ENCODE measurements around the gene ZCCHC7. TPM values are rescaled to one million over a fixed set of nuclear protein-coding genes. Genes with fewer than 3 reads are reported as not detected.

Gene ZCCHC7
- total and polyA plus RNA-seq, 10 of the 15 experiments (the other 5 are each of a cell fraction or from before 2014, with no cell fraction given) = 42.9 to 178 (median 53.3) TPM

DNA sequence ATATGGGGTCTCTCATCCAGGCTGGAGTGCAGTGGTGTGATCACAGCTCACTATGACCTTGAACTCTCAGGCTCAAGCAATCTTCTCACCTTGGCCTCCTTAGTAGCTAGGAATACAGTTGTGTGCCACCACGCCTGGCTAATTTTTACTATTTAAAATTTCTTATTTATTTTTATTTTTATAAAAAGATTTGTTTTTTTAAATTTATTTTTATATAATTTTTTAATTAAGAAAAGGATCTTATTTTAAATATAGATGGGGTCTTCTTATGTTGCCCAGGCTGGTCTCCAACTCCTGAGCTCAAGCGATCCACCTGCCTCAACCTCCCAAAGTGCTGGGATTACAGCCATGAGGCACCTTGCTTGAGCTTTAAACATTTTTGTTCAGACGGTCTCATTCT, 2.4 kb upstream of the ZCCHC7 start:
- SMC1A ChIA-PET (ENCODE audit: uncharacterized antibody, unreplicated experiment) = interaction anchor here (1.2 to 2.2 kb wide), 4 partner anchors 8 to 31 kb away, joined by 3 to 10 read pairs (median 5); no protein-coding TSS in a partner anchor
- H3K9me3 ChIP-seq (replicated peaks; ENCODE audit: control insufficient read depth, insufficient read depth, low read length) = no peaks in the 10 kb centered on the region; the same call in 2 of the 3 replicates
- 96% methylated on average over 3 of the region's 3 CpGs for WGBS (ENCODE audit: insufficient coverage, insufficient replicate concordance, low lambda C conversion rate, missing lambda C conversion rate)
- in situ Hi-C loops (cut with MboI) = no loop called here
- no peak for DNase-seq (ENCODE audit: low read depth, low spot score)
- BruUV-seq (replicated peaks) = no TSS peak
- POLR2A ChIA-PET = interaction anchor here (0.6 to 2.3 kb wide), 2 partner anchors 81 to 945 kb away, joined by 3 to 6 read pairs; no protein-coding TSS in a partner anchor
- H4K20me1 ChIP-seq (ENCODE audit: control insufficient read depth, insufficient read depth) = no peaks in the 10 kb centered on the region
- peaks cover 3% of the 10 kb centered on the region for H3K4me1 ChIP-seq (ENCODE audit: control insufficient read depth, insufficient read depth, low read length)
- no peaks in the 10 kb centered on the region for H3K36me3 ChIP-seq (ENCODE audit: control insufficient read depth in 2 of 2, insufficient read depth in 2 of 2, low read length in 1 of 2)
- H3K27ac ChIP-seq (ENCODE audit: control insufficient read depth, insufficient read depth) = no peak overlapping the region
- no peak overlapping the region for H3K9ac ChIP-seq (ENCODE audit: control insufficient read depth, insufficient read depth, low read length)
- H3K4me2 ChIP-seq (ENCODE audit: control insufficient read depth, insufficient read depth) = no peak overlapping the region
- ATAC-seq = no peak
- intact Hi-C loops (cut with micrococcal nuclease; ENCODE audit: unreplicated experiment) = no loop called here
- RAD21 ChIA-PET (ENCODE audit: unreplicated experiment) = interaction anchor here (1.0 to 8.1 kb wide), 3 partner anchors 35 to 80 kb away, joined by 3 to 64 read pairs (median 3); no protein-coding TSS in a partner anchor
- no peak for TF ChIP-seq GABPA (IDR thresholded peaks at IDR 0.05; ENCODE audit: low read depth)
- TF ChIP-seq PAX5 (IDR thresholded peaks at IDR 0.05; ENCODE audit: borderline replicate concordance, low read depth, low read length) = no peak
- TF ChIP-seq NBN (IDR thresholded peaks at IDR 0.05) = no peak
- CTCF ChIA-PET = interaction anchor here (0.9 to 1.6 kb wide), 3 partner anchors 34 to 245 kb away, joined by 5 to 6 read pairs (median 5); no protein-coding TSS in a partner anchor
- H3K4me3 ChIP-seq = no peak overlapping the region
- peaks cover 26% of the 10 kb centered on the region for H3K79me2 ChIP-seq (ENCODE audit: control insufficient read depth, insufficient read depth, low read length)
- no peaks in the 10 kb centered on the region for H3K27me3 ChIP-seq (replicated peaks in 1 of 2; ENCODE audit: control insufficient read depth in 2 of 2, insufficient read depth in 2 of 2, low read length in 1 of 2)
- no peak for FAIRE-seq
- H2AFZ ChIP-seq (ENCODE audit: control insufficient read depth, low read depth, low read length) = no peak overlapping the region

DNA sequence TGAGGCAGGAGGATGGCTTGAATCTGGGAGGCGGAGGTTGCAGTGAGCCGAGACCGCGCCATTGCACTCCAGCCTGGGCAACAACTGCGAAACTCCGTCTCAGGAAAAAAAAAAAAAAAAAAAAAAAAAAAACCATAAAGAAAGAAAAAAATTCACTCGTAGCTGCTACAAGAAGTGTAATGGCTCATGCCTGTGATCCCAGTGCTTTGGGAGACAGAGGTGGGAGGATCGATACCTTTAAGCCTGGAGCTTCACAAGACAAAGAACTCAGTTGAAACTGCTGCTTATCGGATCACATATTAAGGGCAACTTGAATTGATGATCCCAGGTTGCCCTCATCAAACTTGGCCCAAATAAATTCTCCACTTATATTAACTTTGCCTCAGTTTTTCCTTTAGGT, 1.0 kb upstream of the ZCCHC7 start:
- ATAC-seq = no peak
- POLR2A ChIA-PET = interaction anchor here (0.6 to 4.6 kb wide), 15 partner anchors 9 to 229 kb away, joined by 3 to 33 read pairs (median 6); no protein-coding TSS in a partner anchor
- BruUV-seq (replicated peaks) = TSS peak; percentile 99
- TF ChIP-seq SRF (IDR thresholded peaks at IDR 0.05; ENCODE audit: low read depth in 2 of 2, low read length in 2 of 2) (no peak), LARP7 (IDR thresholded peaks at IDR 0.05) (no peak), NR2C1 (IDR thresholded peaks at IDR 0.05) (no peak), RUNX3 (IDR thresholded peaks at IDR 0.05; ENCODE audit: low read length) (no peak), GABPA (IDR thresholded peaks at IDR 0.05; ENCODE audit: low read depth) (no peak), SREBF1 (IDR thresholded peaks at IDR 0.05; ENCODE audit: low read length) (no peak), POLR2AphosphoS2 (IDR thresholded peaks at IDR 0.05; ENCODE audit: low read depth, low read length) (no peak), POLR2AphosphoS5 (IDR thresholded peaks at IDR 0.05; ENCODE audit: low read length) (no peak)
- TF ChIP-seq, protein P1, sequence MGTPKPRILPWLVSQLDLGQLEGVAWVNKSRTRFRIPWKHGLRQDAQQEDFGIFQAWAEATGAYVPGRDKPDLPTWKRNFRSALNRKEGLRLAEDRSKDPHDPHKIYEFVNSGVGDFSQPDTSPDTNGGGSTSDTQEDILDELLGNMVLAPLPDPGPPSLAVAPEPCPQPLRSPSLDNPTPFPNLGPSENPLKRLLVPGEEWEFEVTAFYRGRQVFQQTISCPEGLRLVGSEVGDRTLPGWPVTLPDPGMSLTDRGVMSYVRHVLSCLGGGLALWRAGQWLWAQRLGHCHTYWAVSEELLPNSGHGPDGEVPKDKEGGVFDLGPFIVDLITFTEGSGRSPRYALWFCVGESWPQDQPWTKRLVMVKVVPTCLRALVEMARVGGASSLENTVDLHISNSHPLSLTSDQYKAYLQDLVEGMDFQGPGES (IDR thresholded peaks at IDR 0.05) = no peak
- TF ChIP-seq, protein P2, sequence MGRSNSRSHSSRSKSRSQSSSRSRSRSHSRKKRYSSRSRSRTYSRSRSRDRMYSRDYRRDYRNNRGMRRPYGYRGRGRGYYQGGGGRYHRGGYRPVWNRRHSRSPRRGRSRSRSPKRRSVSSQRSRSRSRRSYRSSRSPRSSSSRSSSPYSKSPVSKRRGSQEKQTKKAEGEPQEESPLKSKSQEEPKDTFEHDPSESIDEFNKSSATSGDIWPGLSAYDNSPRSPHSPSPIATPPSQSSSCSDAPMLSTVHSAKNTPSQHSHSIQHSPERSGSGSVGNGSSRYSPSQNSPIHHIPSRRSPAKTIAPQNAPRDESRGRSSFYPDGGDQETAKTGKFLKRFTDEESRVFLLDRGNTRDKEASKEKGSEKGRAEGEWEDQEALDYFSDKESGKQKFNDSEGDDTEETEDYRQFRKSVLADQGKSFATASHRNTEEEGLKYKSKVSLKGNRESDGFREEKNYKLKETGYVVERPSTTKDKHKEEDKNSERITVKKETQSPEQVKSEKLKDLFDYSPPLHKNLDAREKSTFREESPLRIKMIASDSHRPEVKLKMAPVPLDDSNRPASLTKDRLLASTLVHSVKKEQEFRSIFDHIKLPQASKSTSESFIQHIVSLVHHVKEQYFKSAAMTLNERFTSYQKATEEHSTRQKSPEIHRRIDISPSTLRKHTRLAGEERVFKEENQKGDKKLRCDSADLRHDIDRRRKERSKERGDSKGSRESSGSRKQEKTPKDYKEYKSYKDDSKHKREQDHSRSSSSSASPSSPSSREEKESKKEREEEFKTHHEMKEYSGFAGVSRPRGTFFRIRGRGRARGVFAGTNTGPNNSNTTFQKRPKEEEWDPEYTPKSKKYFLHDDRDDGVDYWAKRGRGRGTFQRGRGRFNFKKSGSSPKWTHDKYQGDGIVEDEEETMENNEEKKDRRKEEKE (IDR thresholded peaks at IDR 0.05) = no peak
- TF ChIP-seq, protein P3, sequence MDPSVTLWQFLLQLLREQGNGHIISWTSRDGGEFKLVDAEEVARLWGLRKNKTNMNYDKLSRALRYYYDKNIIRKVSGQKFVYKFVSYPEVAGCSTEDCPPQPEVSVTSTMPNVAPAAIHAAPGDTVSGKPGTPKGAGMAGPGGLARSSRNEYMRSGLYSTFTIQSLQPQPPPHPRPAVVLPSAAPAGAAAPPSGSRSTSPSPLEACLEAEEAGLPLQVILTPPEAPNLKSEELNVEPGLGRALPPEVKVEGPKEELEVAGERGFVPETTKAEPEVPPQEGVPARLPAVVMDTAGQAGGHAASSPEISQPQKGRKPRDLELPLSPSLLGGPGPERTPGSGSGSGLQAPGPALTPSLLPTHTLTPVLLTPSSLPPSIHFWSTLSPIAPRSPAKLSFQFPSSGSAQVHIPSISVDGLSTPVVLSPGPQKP (IDR thresholded peaks at IDR 0.05; ENCODE audit: low read depth, low read length) = no peak

More for the DNA sequence above, 1.0 kb upstream of the ZCCHC7 start:
- H3K36me3 ChIP-seq (ENCODE audit: control insufficient read depth in 2 of 2, insufficient read depth in 2 of 2, low read length in 1 of 2) = no peaks in the 10 kb centered on the region; a peak in 1 of 4 replicates
- no peaks in the 10 kb centered on the region for H3K27me3 ChIP-seq (replicated peaks in 1 of 2; ENCODE audit: control insufficient read depth in 2 of 2, insufficient read depth in 2 of 2, low read length in 1 of 2)
- intact Hi-C loops (cut with micrococcal nuclease; ENCODE audit: unreplicated experiment) (no loop called here), in situ Hi-C loops (cut with MboI) (no loop called here)
- H3K4me3 ChIP-seq = no peak overlapping the region; the same call in 1 of the 2 replicates
- ChIA-PET RAD21 (ENCODE audit: unreplicated experiment) (interaction anchor here (1.0 to 8.1 kb wide), 7 partner anchors 11 to 205 kb away, joined by 3 to 64 read pairs (median 15); no protein-coding TSS in a partner anchor), CTCF (interaction anchor here (1.0 to 1.9 kb wide), 4 partner anchors 13 to 246 kb away, joined by 3 to 4 read pairs (median 4); no protein-coding TSS in a partner anchor), SMC1A (ENCODE audit: uncharacterized antibody, unreplicated experiment) (interaction anchor here (0.6 to 3.7 kb wide), 15 partner anchors 10 to 247 kb away, joined by 3 to 56 read pairs (median 7); no protein-coding TSS in a partner anchor)
- no peaks in the 10 kb centered on the region for H4K20me1 ChIP-seq (ENCODE audit: control insufficient read depth, insufficient read depth)
- no peaks in the 10 kb centered on the region; the same call in 2 of the 3 replicates for H3K9me3 ChIP-seq (replicated peaks; ENCODE audit: control insufficient read depth, insufficient read depth, low read length)
- no peak overlapping the region for H3K4me2 ChIP-seq (ENCODE audit: control insufficient read depth, insufficient read depth)
- peaks cover 40% of the 10 kb centered on the region for H3K79me2 ChIP-seq (ENCODE audit: control insufficient read depth, insufficient read depth, low read length)
- FAIRE-seq (no peak), DNase-seq (ENCODE audit: low read depth, low spot score) (no peak)
- no peak overlapping the region for H2AFZ ChIP-seq (ENCODE audit: control insufficient read depth, low read depth, low read length)
- H3K27ac ChIP-seq (ENCODE audit: control insufficient read depth, insufficient read depth) = no peak overlapping the region
- peaks cover 3% of the 10 kb centered on the region for H3K4me1 ChIP-seq (ENCODE audit: control insufficient read depth, insufficient read depth, low read length)
- WGBS (ENCODE audit: insufficient coverage, insufficient replicate concordance, low lambda C conversion rate, missing lambda C conversion rate) = 100% methylated on average over 3 of the region's 9 CpGs
- H3K9ac ChIP-seq (ENCODE audit: control insufficient read depth, insufficient read depth, low read length) = no peak overlapping the region

Data from GM12878 (cell line).